ENCODE measurements around the gene AMOTL1. TPM values are rescaled to one million over a fixed set of nuclear protein-coding genes. Genes with fewer than 3 reads are reported as not detected.

The AMOTL1 gene
- polyA plus RNA-seq, 1 donor from 2014 or later, result 10.7 TPM

DNA sequence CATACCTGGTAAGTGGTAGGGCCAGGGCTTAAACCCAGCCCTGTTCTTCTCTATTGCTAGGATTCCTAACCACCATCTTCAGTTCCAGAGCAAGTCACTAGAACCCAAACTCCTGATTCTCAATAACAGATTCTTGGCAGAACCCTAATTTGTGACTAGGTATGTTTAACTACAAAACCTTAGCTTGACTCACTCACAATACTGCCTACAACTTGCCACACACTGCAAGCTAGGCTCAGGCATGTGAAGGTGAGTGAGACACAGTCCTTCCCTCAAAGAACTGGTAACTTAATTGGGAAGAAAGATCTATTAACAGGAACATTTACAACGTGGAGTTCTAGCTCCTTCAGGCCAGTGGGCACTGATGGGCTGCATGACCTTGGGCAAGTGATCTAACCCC is 14.5 kb upstream of the AMOTL1 start:
- H3K79me2 ChIP-seq (replicated peaks; ENCODE audit: insufficient read depth, low read length), result no peaks in the 10 kb centered on the region
- no peaks in the 10 kb centered on the region for H3K36me3 ChIP-seq (ENCODE audit: insufficient read depth, low read length)
- no peak overlapping the region for H2AFZ ChIP-seq (ENCODE audit: low read depth, low read length)
- no peaks in the 10 kb centered on the region for H3K27me3 ChIP-seq (ENCODE audit: insufficient read depth, low read depth, low read length)
- no peaks in the 10 kb centered on the region for H3K9me3 ChIP-seq (ENCODE audit: low read length)
- H3K9ac ChIP-seq (ENCODE audit: low read length), result no peak overlapping the region
- no peak overlapping the region for H3K27ac ChIP-seq (ENCODE audit: low read length)
- H3F3A ChIP-seq (ENCODE audit: insufficient read depth, low read length, poor library complexity, severe bottlenecking), result no peaks in the 10 kb centered on the region
- TF ChIP-seq REST (IDR thresholded peaks at IDR 0.05; ENCODE audit: borderline replicate concordance), result no peak
- no peak for TF ChIP-seq TAF1 (IDR thresholded peaks at IDR 0.05; ENCODE audit: low read depth)
- no peak for TF ChIP-seq POLR2AphosphoS5 (IDR thresholded peaks at IDR 0.05)
- no peak for TF ChIP-seq EZH2 (IDR thresholded peaks at IDR 0.05; ENCODE audit: borderline replicate concordance, insufficient read depth, low read length, poor library complexity, severe bottlenecking)
- TF ChIP-seq MXI1 (conservative IDR thresholded peaks at IDR 0.05; ENCODE audit: poor library complexity, severe bottlenecking), result no peak
- no peak for TF ChIP-seq CTCF (IDR thresholded peaks at IDR 0.05; ENCODE audit: poor library complexity, severe bottlenecking)
- no peak for TF ChIP-seq EP300 (conservative IDR thresholded peaks at IDR 0.05; ENCODE audit: poor library complexity, severe bottlenecking)
- TF ChIP-seq RAD21 (conservative IDR thresholded peaks at IDR 0.05), result no peak
- TF ChIP-seq SMC3 (conservative IDR thresholded peaks at IDR 0.05; ENCODE audit: poor library complexity), result no peak
- no peaks in the 10 kb centered on the region for H4K20me1 ChIP-seq (ENCODE audit: insufficient read depth)
- no peak overlapping the region for H3K4me2 ChIP-seq (ENCODE audit: low read length)
- H3K4me3 ChIP-seq (ENCODE audit: low read length), result no peak overlapping the region
- H3K9me2 ChIP-seq (ENCODE audit: insufficient read depth, low read length), result no peaks in the 10 kb centered on the region

GRCh38 chr11:94754335-94754734 is 13.8 kb upstream of the AMOTL1 start:
- no peaks in the 10 kb centered on the region for H3K27me3 ChIP-seq (ENCODE audit: insufficient read depth, low read depth, low read length)
- TF ChIP-seq TAF1 (IDR thresholded peaks at IDR 0.05; ENCODE audit: low read depth) (no peak), EP300 (conservative IDR thresholded peaks at IDR 0.05; ENCODE audit: poor library complexity, severe bottlenecking) (no peak), REST (IDR thresholded peaks at IDR 0.05; ENCODE audit: borderline replicate concordance) (no peak), POLR2AphosphoS5 (IDR thresholded peaks at IDR 0.05) (no peak), RAD21 (conservative IDR thresholded peaks at IDR 0.05) (no peak), SMC3 (conservative IDR thresholded peaks at IDR 0.05; ENCODE audit: poor library complexity) (no peak), MXI1 (conservative IDR thresholded peaks at IDR 0.05; ENCODE audit: poor library complexity, severe bottlenecking) (no peak), EZH2 (IDR thresholded peaks at IDR 0.05; ENCODE audit: borderline replicate concordance, insufficient read depth, low read length, poor library complexity, severe bottlenecking) (no peak), CTCF (IDR thresholded peaks at IDR 0.05; ENCODE audit: poor library complexity, severe bottlenecking) (no peak)

More at GRCh38 chr11:94754335-94754734, 13.8 kb upstream of the AMOTL1 start:
- Histone ChIP-seq H3K79me2 (replicated peaks; ENCODE audit: insufficient read depth, low read length) (no peaks in the 10 kb centered on the region), H3K9ac (ENCODE audit: low read length) (no peak overlapping the region), H3K9me3 (ENCODE audit: low read length) (no peaks in the 10 kb centered on the region), H3K9me2 (ENCODE audit: insufficient read depth, low read length) (no peaks in the 10 kb centered on the region), H3K4me2 (ENCODE audit: low read length) (no peak overlapping the region), H2AFZ (ENCODE audit: low read depth, low read length) (no peak overlapping the region), H3K4me3 (ENCODE audit: low read length) (no peak overlapping the region), H3K36me3 (ENCODE audit: insufficient read depth, low read length) (no peaks in the 10 kb centered on the region), H3K27ac (ENCODE audit: low read length) (no peak overlapping the region), H3F3A (ENCODE audit: insufficient read depth, low read length, poor library complexity, severe bottlenecking) (no peaks in the 10 kb centered on the region), H4K20me1 (ENCODE audit: insufficient read depth) (no peaks in the 10 kb centered on the region)
